Tibial artery (tissue), 4 donors: ENCODE measurements around the gene NSUN5.

Experiments
- DNase-seq, 2 donors: peaks; one replicate each; pipeline ENCODE4 v3.0.0-alpha.2; 2019
- H3K27ac ChIP-seq, 2 donors: fragments of 200-600 bp; sonication (generic) in 1 of 2; 1 replicate in 1 of 2; 2 replicates in 1 of 2; pipeline ENCODE4 v1.5.1; 2018 to 2019; ENCODE audit warnings: mild to moderate bottlenecking in 1 of 2
- H3K27me3 ChIP-seq, 2 donors: fragments of 200-600 bp; sonication (generic) in 1 of 2; one replicate each; pipeline versions ENCODE4 v1.5.1 to v1.6.0; 2016 to 2019
- H3K36me3 ChIP-seq, 3 donors: fragments of 200-600 bp; sonication (generic) in 2 of 3; one replicate each; pipeline ENCODE4 v1.5.1; 2016 to 2019; ENCODE audit warnings: mild to moderate bottlenecking in 2 of 3
- H3K4me1 ChIP-seq, 4 donors: fragments of 200-600 bp; sonication (generic) in 2 of 4; 1 replicate in 3 of 4; 2 replicates in 1 of 4; pipeline ENCODE4 v1.5.1; 2016 to 2019
- H3K4me3 ChIP-seq, 2 donors: fragments of 200-600 bp; sonication (generic) in 1 of 2; 1 replicate in 1 of 2; 2 replicates in 1 of 2; pipeline ENCODE4 v1.5.1; 2018 to 2019; ENCODE audit warnings: mild to moderate bottlenecking in 2 of 2
- H3K9me3 ChIP-seq, 3 donors: fragments of 200-600 bp; sonication (generic) in 1 of 3; one replicate each; pipeline ENCODE4 v1.5.1; 2016 to 2019
- intact Hi-C: fragments of 100-400 bp; cut with DNase I; formaldehyde crosslinking; loops from one replicate; pipeline ENCODE4 v1.15.0; 2023; ENCODE audit warnings: low total_unique reads
- TF ChIP-seq, protein P1 (sequence below), 2 experiments: fragments of 200-600 bp in 1 of 2; fragments of 450-650 bp in 1 of 2; IDR thresholded peaks; one replicate each; pipeline ENCODE4 v1.5.1; 2017 to 2019; ENCODE audit warnings: antibody characterized with exemption in 2 of 2, mild to moderate bottlenecking in 1 of 2, moderate library complexity in 1 of 2

NSUN5 gene

DNA sequence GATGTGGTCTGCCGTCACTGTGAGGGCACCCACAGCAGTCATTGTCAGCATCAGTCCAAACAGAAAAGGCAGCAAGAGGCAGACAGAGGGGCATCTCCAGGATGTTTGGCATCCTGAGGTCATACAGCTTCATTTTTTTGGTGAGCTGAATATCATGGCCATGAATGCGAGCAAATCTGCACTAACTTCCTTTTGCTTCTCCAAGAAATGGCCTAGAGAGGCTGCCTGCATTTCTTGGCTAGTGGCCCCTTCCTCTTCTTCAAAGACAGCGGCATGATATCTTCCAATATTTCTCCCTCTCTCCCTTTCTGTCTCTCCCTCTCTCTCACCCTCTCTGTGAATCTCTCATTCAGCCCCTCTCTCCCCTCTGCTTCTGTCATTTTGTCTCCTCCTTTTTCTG is 44.2 kb upstream of the NSUN5 start:
- Histone ChIP-seq H3K27ac (no peak overlapping the region), H3K27me3 (peaks cover 0 to 4% of the 10 kb centered on the region in 2 donors), H3K4me1 (peaks cover 0 to 3% (median under 1%) of the 10 kb centered on the region in 4 donors), H3K4me3 (no peak overlapping the region), H3K36me3 (no peaks in the 10 kb centered on the region), H3K9me3 (no peaks in the 10 kb centered on the region)
- TF ChIP-seq, protein P1, sequence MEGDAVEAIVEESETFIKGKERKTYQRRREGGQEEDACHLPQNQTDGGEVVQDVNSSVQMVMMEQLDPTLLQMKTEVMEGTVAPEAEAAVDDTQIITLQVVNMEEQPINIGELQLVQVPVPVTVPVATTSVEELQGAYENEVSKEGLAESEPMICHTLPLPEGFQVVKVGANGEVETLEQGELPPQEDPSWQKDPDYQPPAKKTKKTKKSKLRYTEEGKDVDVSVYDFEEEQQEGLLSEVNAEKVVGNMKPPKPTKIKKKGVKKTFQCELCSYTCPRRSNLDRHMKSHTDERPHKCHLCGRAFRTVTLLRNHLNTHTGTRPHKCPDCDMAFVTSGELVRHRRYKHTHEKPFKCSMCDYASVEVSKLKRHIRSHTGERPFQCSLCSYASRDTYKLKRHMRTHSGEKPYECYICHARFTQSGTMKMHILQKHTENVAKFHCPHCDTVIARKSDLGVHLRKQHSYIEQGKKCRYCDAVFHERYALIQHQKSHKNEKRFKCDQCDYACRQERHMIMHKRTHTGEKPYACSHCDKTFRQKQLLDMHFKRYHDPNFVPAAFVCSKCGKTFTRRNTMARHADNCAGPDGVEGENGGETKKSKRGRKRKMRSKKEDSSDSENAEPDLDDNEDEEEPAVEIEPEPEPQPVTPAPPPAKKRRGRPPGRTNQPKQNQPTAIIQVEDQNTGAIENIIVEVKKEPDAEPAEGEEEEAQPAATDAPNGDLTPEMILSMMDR (IDR thresholded peaks at IDR 0.05) = no peak
- no peak for DNase-seq
- intact Hi-C loops = no loop called here

DNA sequence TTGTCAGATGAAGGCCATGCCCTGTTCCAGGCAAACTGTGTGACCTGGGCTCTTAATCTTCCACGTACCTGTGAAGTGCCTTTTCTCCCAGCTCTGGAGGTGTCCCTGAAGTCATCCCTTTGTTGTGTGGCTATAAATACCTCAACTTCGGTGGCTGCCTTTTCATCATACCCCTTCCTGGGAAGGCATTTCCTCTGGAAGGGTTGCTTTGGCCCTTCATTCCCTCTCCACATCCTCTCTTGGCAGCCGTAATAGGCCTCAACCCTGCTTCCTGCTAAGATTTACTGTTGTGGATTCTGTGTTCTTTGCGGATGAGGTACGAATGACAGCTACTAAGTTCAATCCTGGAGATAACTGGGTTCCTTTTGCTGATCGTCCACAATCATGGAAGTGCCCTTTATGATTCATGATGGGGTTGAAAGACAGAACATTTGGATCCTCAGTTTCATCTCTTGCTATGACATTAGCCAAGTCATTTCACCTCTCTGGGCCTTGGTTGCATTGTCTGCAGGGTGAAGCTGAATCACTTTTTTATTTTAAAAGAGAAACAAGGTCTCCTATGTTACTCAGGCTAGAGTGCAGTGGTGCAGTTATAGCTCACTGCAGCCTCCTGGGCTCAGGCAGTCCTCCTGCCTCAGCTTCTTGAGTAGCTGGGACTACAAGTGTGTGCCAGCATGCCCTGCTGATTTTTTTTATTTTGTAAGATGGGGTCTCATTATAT is 43.0 kb upstream of the NSUN5 start:
- H3K36me3 ChIP-seq = no peaks in the 10 kb centered on the region
- peaks cover 0 to 4% of the 10 kb centered on the region in 2 donors for H3K27me3 ChIP-seq
- no peaks in the 10 kb centered on the region for H3K9me3 ChIP-seq
- H3K4me1 ChIP-seq = no peaks in the 10 kb centered on the region
- intact Hi-C loops = no loop called here
- DNase-seq = no peak
- TF ChIP-seq, protein P1 (IDR thresholded peaks at IDR 0.05) = no peak
- H3K4me3 ChIP-seq = no peak overlapping the region
- no peak overlapping the region for H3K27ac ChIP-seq

DNA sequence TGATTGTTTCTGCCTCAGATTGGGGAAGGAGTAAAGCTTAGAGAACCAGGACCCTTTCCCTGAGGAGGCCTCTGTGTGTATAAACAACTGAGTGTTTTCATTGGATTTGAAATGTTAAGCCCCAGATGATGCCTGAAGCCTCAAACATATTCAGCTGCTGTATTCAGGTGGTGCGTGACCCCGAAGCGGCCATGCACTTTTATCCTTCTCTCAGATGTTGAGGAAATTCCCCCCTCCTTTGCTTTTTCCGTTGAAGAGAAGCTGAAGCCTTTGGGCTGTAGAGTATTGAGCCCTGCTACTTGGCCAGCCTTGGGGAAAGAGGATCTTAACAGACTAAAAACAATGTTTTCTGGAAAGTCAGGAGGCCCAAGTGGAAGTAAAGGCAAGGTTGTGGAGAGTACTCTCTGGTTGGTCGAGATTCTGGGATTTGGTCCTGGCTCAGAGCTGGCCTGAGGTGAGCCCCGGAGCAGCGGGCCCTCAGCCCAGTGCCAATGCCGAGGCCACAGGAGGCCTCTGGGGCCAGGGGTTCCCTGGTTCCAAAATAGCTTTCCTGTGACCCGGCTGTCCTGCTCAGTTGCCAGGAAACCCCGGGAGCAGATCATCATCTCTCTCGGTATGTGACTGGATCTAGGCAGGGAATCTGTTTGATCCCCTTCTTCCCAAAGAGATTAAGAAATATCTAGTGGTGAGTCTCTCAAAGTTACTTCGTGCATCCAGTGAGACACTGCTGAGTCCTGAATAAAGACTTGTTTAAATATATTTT is 41.9 kb upstream of the NSUN5 start:
- Histone ChIP-seq H3K9me3 (no peaks in the 10 kb centered on the region), H3K27ac (no peak overlapping the region), H3K36me3 (no peaks in the 10 kb centered on the region), H3K4me3 (no peak overlapping the region), H3K4me1 (no peaks in the 10 kb centered on the region), H3K27me3 (peaks cover 0 to 4% of the 10 kb centered on the region in 2 donors)
- TF ChIP-seq, protein P1 (IDR thresholded peaks at IDR 0.05) = no peak
- intact Hi-C loops = no loop called here
- no peak for DNase-seq

DNA sequence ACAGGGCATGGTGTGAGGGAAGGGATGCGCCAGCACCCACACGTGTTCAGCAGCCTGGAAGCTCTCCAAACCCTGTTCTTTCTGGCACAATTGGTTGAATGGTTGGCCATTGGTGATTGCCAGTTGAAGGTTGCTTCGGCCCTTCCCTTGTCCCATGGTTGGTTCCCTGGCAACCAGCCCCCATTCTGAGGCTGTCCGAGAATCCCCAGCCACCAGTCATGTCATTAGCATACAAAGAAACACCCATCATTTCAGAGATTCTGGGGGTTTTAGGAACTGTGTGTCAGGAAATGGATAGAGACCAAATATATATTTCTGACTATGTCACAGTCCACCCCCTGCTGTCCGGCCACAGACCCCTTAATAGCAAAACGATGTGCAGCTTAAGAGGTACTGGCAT is 41.1 kb upstream of the NSUN5 start:
- Histone ChIP-seq H3K4me1 (no peaks in the 10 kb centered on the region), H3K9me3 (no peaks in the 10 kb centered on the region), H3K27me3 (peaks cover 0 to 3% of the 10 kb centered on the region in 2 donors), H3K27ac (no peak overlapping the region), H3K4me3 (no peak overlapping the region), H3K36me3 (no peaks in the 10 kb centered on the region)
- DNase-seq = no peak
- intact Hi-C loops = loop anchor here (10.0 kb wide), 1 partner anchor 85 kb away; the partner anchor contains the start of gene FZD9
- TF ChIP-seq, protein P1 (IDR thresholded peaks at IDR 0.05) = no peak

DNA sequence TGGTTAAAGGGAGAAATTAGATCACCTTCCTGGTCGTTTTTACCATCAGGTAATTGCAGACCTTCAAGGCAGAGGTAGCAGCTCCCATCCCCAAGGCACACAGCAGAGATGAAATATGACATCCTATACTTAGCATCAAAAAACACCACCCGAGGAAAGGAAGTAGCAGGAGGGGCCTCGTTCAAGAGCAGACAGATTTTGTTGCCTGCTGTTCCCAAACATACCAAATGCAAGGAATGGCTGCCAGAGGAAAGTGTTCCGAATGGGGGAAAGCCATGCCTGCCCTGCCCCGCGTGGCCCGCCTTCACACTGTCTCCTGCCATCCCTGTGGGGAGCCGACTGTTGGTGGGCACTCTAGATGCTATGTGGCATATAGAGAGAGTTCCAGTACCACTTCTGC is 37.3 kb upstream of the NSUN5 start:
- peaks cover 0 to 5% (median 2%) of the 10 kb centered on the region in 4 donors for H3K4me1 ChIP-seq
- no peak overlapping the region for H3K27ac ChIP-seq
- no peak overlapping the region for H3K4me3 ChIP-seq
- TF ChIP-seq, protein P1 (IDR thresholded peaks at IDR 0.05) = no peak
- H3K36me3 ChIP-seq = no peaks in the 10 kb centered on the region
- peaks cover 0 to 5% of the 10 kb centered on the region in 2 donors for H3K27me3 ChIP-seq
- H3K9me3 ChIP-seq = no peaks in the 10 kb centered on the region
- intact Hi-C loops = loop anchor here (10.0 kb wide), 1 partner anchor 89 kb away; the partner anchor contains the start of gene FZD9
- DNase-seq = no peak
